HCT116 (cell line): ENCODE results near the gene NCAPH2. TPM values are rescaled to one million over a fixed set of nuclear protein-coding genes. Genes with fewer than 3 reads are reported as not detected.

Source experiments
- ATAC-seq: fragments of 200-7000 bp; cut with Tn5 transposase; 2 replicates; pipeline ENCODE4 v1.9.1; 2020; ENCODE audit warnings: mild to moderate bottlenecking, moderate library complexity
- BruUV-seq: library from RNA; stranded (reverse); fragments of 400-500 nt; replicated peaks from 2 replicates; lab custom pipeline; 2021; lab: Mats Ljungman, UMichigan
- CTCF ChIA-PET: fragments of 300-600 bp; sonication (Branson Sonifier 250); formaldehyde crosslinking; loops from one replicate; lab custom pipeline; 2021; ENCODE audit warnings: antibody characterized with exemption; lab: Charles Lee
- POLR2A ChIA-PET: fragments of 300-600, 350-600 bp; sonication (Branson Sonifier 250); formaldehyde crosslinking; loops from one replicate; lab custom pipeline; 2021; ENCODE audit warnings: antibody characterized with exemption; lab: Charles Lee
- RAD21 ChIA-PET, 2 experiments: fragments of 300-600 bp; sonication (Branson Sonifier 250); formaldehyde crosslinking; loops; one replicate each; lab custom pipeline; 2023; ENCODE audit warnings: low total read pairs in 2 of 2; ENCODE audit not compliant: uncharacterized antibody in 2 of 2, unreplicated experiment in 2 of 2, low non-redundant PET in 1 of 2; lab: Charles Lee
- DNase-seq: peaks from one replicate; pipeline ENCODE4 v3.0.0-alpha.2; 2010; ENCODE audit warnings: low read depth, low spot score
- H2AFZ ChIP-seq: fragments of 200-600 bp; shearing (Covaris generic), sonication (generic); 2 replicates; pipeline ENCODE4 v1.6.1; 2017; ENCODE audit warnings: low read depth, mixed run types, mixed read lengths, antibody characterized with exemption, low read length; ENCODE audit not compliant: poor library complexity, severe bottlenecking
- H3K27ac ChIP-seq: 2 replicates; pipeline ENCODE4 v1.5.1; 2012; ENCODE audit warnings: low read depth, low read length
- H3K27me3 ChIP-seq: fragments of 200-600 bp; sonication (generic); 2 replicates; pipeline ENCODE4 v1.6.1; 2016; ENCODE audit warnings: mixed run types, low read length, mixed read lengths; ENCODE audit not compliant: insufficient read depth
- H3K36me3 ChIP-seq, 2 experiments: fragments of 200-500 bp in 1 of 2; fragments of 200-600 bp in 1 of 2; sonication (Bioruptor generic) in 1 of 2; sonication (generic) in 1 of 2; 2 replicates each; pipeline versions ENCODE4 v1.5.1 to v1.6.1; 2014 to 2016; ENCODE audit warnings: low read length in 2 of 2, inconsistent platforms in 1 of 2, mixed read lengths in 1 of 2, mixed run types in 1 of 2; ENCODE audit not compliant: insufficient read depth in 2 of 2, control insufficient read depth in 1 of 2
- H3K4me1 ChIP-seq, 2 experiments: fragments of 200-600 bp in 1 of 2; sonication (generic) in 1 of 2; 2 replicates each; pipeline versions ENCODE4 v1.5.1 to v1.6.1; 2012 to 2017; ENCODE audit warnings: low read length in 2 of 2, inconsistent platforms in 1 of 2, mild to moderate bottlenecking in 1 of 2, mixed read lengths in 1 of 2, mixed run types in 1 of 2, moderate library complexity in 1 of 2; ENCODE audit not compliant: insufficient read depth in 2 of 2, control insufficient read depth in 1 of 2
- H3K4me2 ChIP-seq: fragments of 200-600 bp; sonication (generic); 2 replicates; pipeline ENCODE4 v1.6.1; 2017; ENCODE audit warnings: mixed run types, low read length, mixed read lengths
- H3K4me3 ChIP-seq, 2 experiments: fragments of 200-600 bp in 1 of 2; sonication (generic) in 1 of 2; replicated peaks in 1 of 2; 2 replicates each; pipeline ENCODE4 v1.5.1; 2011 to 2016; ENCODE audit warnings: low read length in 2 of 2, control low read depth in 1 of 2, low read depth in 1 of 2, mild to moderate bottlenecking in 1 of 2, mixed read lengths in 1 of 2, mixed run types in 1 of 2
- H3K79me2 ChIP-seq: fragments of 200-600 bp; sonication (generic); 2 replicates; pipeline ENCODE4 v1.6.1; 2017; ENCODE audit warnings: mild to moderate bottlenecking, mixed run types, low read length, moderate library complexity, mixed read lengths; ENCODE audit not compliant: insufficient read depth
- H3K9ac ChIP-seq: fragments of 200-600 bp; sonication (generic); 2 replicates; pipeline ENCODE4 v1.6.1; 2016; ENCODE audit warnings: low read length, mixed read lengths
- H3K9me2 ChIP-seq: fragments of 200-600 bp; sonication (generic), shearing (Covaris generic); 2 replicates; pipeline ENCODE4 v1.6.1; 2017; ENCODE audit warnings: mixed run types, mild to moderate bottlenecking, moderate library complexity; ENCODE audit not compliant: insufficient read depth
- H3K9me3 ChIP-seq, 2 experiments: fragments of 200-500 bp in 1 of 2; fragments of 200-600 bp in 1 of 2; sonication (Bioruptor generic) in 1 of 2; sonication (generic) in 1 of 2; 2 replicates each; pipeline ENCODE4 v1.6.1; 2014 to 2017; ENCODE audit warnings: low read length in 2 of 2, mixed read lengths in 2 of 2, inconsistent platforms in 1 of 2, low read depth in 1 of 2, mild to moderate bottlenecking in 1 of 2, mixed run types in 1 of 2, moderate library complexity in 1 of 2; ENCODE audit not compliant: control insufficient read depth in 1 of 2, insufficient read depth in 1 of 2
- H4K20me1 ChIP-seq: fragments of 200-600 bp; sonication (generic), shearing (Covaris generic); 2 replicates; pipeline ENCODE4 v1.6.1; 2017; ENCODE audit warnings: mixed run types, mild to moderate bottlenecking, moderate library complexity; ENCODE audit not compliant: insufficient read depth
- CEBPB ChIP-seq: IDR thresholded peaks from 2 replicates; pipeline ENCODE4 v1.6.1; 2012; ENCODE audit warnings: low read depth
- ELF1 ChIP-seq: IDR thresholded peaks from 2 replicates; pipeline ENCODE4 v1.6.1; 2012; ENCODE audit warnings: low read depth, borderline replicate concordance
- EZH2phosphoT487 ChIP-seq: fragments of 200-600 bp; IDR thresholded peaks from 2 replicates; pipeline ENCODE4 v1.6.1; 2018; ENCODE audit warnings: antibody characterized with exemption, borderline replicate concordance
- POLR2A ChIP-seq: IDR thresholded peaks from 2 replicates; pipeline ENCODE4 v1.7.0; 2011; ENCODE audit warnings: borderline replicate concordance; ENCODE audit not compliant: insufficient read depth, insufficient read length; ENCODE audit errors: extremely low read depth
- RAD21 ChIP-seq: IDR thresholded peaks from 2 replicates; pipeline ENCODE4 v1.6.1; 2012; ENCODE audit warnings: low read depth, mild to moderate bottlenecking
- YY1 ChIP-seq: IDR thresholded peaks from 2 replicates; pipeline ENCODE4 v1.6.1; 2011; ENCODE audit warnings: low read length, low read depth, moderate library complexity, mild to moderate bottlenecking; ENCODE audit not compliant: insufficient replicate concordance; ENCODE audit errors: extremely low read depth
- ZNF274 ChIP-seq: fragments of 200-500 bp; sonication (Bioruptor generic); IDR thresholded peaks from 2 replicates; pipeline ENCODE4 v1.6.1; 2014; ENCODE audit warnings: mild to moderate bottlenecking, low read depth, low read length, inconsistent platforms
- intact Hi-C: fragments of 100-400 bp; cut with micrococcal nuclease; formaldehyde crosslinking; loops from 2 replicates; pipeline ENCODE4 v1.10.0; 2022
- total RNA-seq: library from RNA; stranded (reverse); gene quantifications from one replicate; pipeline ENCODE4 v1.2.1, GENCODE V29; 2021; ENCODE audit not compliant: unreplicated experiment
- TF ChIP-seq, protein P1 (sequence below): IDR thresholded peaks from 2 replicates; pipeline ENCODE4 v1.6.1; 2012
- TF ChIP-seq, protein P2 (sequence below), 3 experiments: fragments of 200-600 bp in 1 of 3; sonication (generic) in 1 of 3; IDR thresholded peaks in 2 of 3; conservative IDR thresholded peaks in 1 of 3; 2 replicates each; pipeline ENCODE4 v1.5.1; 2012 to 2017; ENCODE audit warnings: low read depth in 2 of 3, low read length in 2 of 3, antibody characterized with exemption in 1 of 3, borderline replicate concordance in 1 of 3, control low read depth in 1 of 3, mild to moderate bottlenecking in 1 of 3, mixed read lengths in 1 of 3, mixed run types in 1 of 3, moderate library complexity in 1 of 3; ENCODE audit not compliant: insufficient read depth in 1 of 3
- TF ChIP-seq, protein P3 (sequence below): IDR thresholded peaks from 2 replicates; pipeline ENCODE4 v1.6.1; 2012

The NCAPH2 gene
- total RNA-seq, 1 experiment from 2014 or later, result 99.1 TPM

- Histone ChIP-seq H3K9ac (no peak overlapping the region), H3K36me3 (peaks cover 0 to 8% of the 10 kb centered on the region in 2 experiments; a peak in 1 of 4 replicates), H3K27me3 (no peaks in the 10 kb centered on the region), H3K9me2 (no peaks in the 10 kb centered on the region), H3K4me3 (no peak overlapping the region), H3K4me2 (no peak overlapping the region), H3K27ac (peak overlapping the region; percentile 18; the same call in 1 of the 2 replicates), H3K4me1 (peaks cover 10 to 17% of the 10 kb centered on the region in 2 experiments), H4K20me1 (no peaks in the 10 kb centered on the region), H2AFZ (no peak overlapping the region), H3K9me3 (no peaks in the 10 kb centered on the region), H3K79me2 (peaks cover 40% of the 10 kb centered on the region)
- ChIA-PET POLR2A (no interaction called here), RAD21 (no interaction called here), CTCF (no interaction called here)
- TF ChIP-seq CEBPB (no peak), YY1 (no peak), RAD21 (no peak), ZNF274 (no peak), ELF1 (no peak), EZH2phosphoT487 (no peak), POLR2A (no peak)
- TF ChIP-seq, protein P1, sequence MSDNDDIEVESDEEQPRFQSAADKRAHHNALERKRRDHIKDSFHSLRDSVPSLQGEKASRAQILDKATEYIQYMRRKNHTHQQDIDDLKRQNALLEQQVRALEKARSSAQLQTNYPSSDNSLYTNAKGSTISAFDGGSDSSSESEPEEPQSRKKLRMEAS, result no peak
- TF ChIP-seq, protein P2, sequence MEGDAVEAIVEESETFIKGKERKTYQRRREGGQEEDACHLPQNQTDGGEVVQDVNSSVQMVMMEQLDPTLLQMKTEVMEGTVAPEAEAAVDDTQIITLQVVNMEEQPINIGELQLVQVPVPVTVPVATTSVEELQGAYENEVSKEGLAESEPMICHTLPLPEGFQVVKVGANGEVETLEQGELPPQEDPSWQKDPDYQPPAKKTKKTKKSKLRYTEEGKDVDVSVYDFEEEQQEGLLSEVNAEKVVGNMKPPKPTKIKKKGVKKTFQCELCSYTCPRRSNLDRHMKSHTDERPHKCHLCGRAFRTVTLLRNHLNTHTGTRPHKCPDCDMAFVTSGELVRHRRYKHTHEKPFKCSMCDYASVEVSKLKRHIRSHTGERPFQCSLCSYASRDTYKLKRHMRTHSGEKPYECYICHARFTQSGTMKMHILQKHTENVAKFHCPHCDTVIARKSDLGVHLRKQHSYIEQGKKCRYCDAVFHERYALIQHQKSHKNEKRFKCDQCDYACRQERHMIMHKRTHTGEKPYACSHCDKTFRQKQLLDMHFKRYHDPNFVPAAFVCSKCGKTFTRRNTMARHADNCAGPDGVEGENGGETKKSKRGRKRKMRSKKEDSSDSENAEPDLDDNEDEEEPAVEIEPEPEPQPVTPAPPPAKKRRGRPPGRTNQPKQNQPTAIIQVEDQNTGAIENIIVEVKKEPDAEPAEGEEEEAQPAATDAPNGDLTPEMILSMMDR (IDR thresholded peaks at IDR 0.05 in 2 of 3, conservative IDR thresholded peaks at IDR 0.05 in 1 of 3; ENCODE audit: borderline replicate concordance in 1 of 3, insufficient read depth in 1 of 3, low read depth in 2 of 3, low read length in 2 of 3), result no peak
- TF ChIP-seq, protein P3, sequence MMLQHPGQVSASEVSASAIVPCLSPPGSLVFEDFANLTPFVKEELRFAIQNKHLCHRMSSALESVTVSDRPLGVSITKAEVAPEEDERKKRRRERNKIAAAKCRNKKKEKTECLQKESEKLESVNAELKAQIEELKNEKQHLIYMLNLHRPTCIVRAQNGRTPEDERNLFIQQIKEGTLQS, result no peak
- no peak for ATAC-seq
- no TSS peak for BruUV-seq
- intact Hi-C loops, result no loop called here
- no peak for DNase-seq
Measured at GRCh38 chr22:50505276-50505775, 2.7 kb upstream of the NCAPH2 start.
